HL-60 (cell line): Measurements from ENCODE around the gene CDH2.

Experiments
- DNase-seq, 2 experiments: peaks; one replicate each; pipeline ENCODE4 v3.0.0-alpha.2; 2010 to 2020; ENCODE audit warnings: low read depth in 1 of 2, low spot score in 1 of 2
- H3K27ac ChIP-seq: fragments of 250-450 bp; sonication (Bioruptor Pico); replicated peaks from 2 replicates; pipeline ENCODE4 v1.5.1; 2020; ENCODE audit warnings: mild to moderate bottlenecking, moderate library complexity
- H3K27me3 ChIP-seq: fragments of 250-450 bp; sonication (Bioruptor Pico); 2 replicates; pipeline ENCODE4 v1.5.1; 2021; ENCODE audit warnings: mild to moderate bottlenecking, moderate library complexity; ENCODE audit not compliant: insufficient read depth, poor library complexity, severe bottlenecking
- H3K4me3 ChIP-seq: replicated peaks from 2 replicates; pipeline ENCODE4 v1.5.1; 2011; ENCODE audit warnings: mild to moderate bottlenecking, control low read depth, low read length; ENCODE audit not compliant: insufficient read depth
- GABPA ChIP-seq: IDR thresholded peaks from 2 replicates; pipeline ENCODE4 v1.6.1; 2012; ENCODE audit warnings: low read depth
- POLR2AphosphoS5 ChIP-seq: IDR thresholded peaks from 2 replicates; pipeline ENCODE4 v1.6.1; 2012; ENCODE audit warnings: low read depth
- SPI1 ChIP-seq: IDR thresholded peaks from 2 replicates; pipeline ENCODE4 v1.6.1; 2012; ENCODE audit warnings: low read depth, mild to moderate bottlenecking, borderline replicate concordance
- TF ChIP-seq, protein P1 (sequence below): IDR thresholded peaks from one replicate; pipeline ENCODE4 v1.5.1; 2011; ENCODE audit warnings: low read length, control low read depth, inconsistent platforms; ENCODE audit not compliant: insufficient read depth
- TF ChIP-seq, protein P2 (sequence below): IDR thresholded peaks from 2 replicates; pipeline ENCODE4 v1.6.1; 2012; ENCODE audit warnings: low read depth; ENCODE audit not compliant: insufficient replicate concordance

CDH2 gene

DNA sequence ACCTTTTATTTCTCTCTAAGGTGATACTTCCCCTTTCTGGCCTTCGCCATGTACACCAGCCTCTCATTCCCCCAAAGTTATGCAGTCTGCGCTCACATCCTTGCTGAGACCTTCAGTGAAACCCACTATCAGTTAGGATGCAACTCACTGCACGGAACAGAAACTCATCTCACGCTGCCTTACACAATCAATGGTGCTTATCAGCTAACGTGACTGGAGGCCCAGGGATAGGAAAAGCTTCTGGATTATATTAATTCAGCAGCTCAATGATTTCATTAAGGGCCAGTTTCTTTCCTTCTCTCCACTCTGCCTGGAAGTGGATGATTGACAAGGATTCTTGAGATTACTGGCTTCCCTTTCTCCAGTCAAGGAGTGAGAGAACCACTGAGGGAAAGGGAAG is 44.8 kb downstream of the CDH2 start:
- Histone ChIP-seq H3K27ac (no peak overlapping the region), H3K27me3 (no peaks in the 10 kb centered on the region), H3K4me3 (no peak overlapping the region)
- TF ChIP-seq GABPA (no peak), SPI1 (no peak), POLR2AphosphoS5 (no peak)
- TF ChIP-seq, protein P1, sequence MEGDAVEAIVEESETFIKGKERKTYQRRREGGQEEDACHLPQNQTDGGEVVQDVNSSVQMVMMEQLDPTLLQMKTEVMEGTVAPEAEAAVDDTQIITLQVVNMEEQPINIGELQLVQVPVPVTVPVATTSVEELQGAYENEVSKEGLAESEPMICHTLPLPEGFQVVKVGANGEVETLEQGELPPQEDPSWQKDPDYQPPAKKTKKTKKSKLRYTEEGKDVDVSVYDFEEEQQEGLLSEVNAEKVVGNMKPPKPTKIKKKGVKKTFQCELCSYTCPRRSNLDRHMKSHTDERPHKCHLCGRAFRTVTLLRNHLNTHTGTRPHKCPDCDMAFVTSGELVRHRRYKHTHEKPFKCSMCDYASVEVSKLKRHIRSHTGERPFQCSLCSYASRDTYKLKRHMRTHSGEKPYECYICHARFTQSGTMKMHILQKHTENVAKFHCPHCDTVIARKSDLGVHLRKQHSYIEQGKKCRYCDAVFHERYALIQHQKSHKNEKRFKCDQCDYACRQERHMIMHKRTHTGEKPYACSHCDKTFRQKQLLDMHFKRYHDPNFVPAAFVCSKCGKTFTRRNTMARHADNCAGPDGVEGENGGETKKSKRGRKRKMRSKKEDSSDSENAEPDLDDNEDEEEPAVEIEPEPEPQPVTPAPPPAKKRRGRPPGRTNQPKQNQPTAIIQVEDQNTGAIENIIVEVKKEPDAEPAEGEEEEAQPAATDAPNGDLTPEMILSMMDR: no peak
- TF ChIP-seq, protein P2, sequence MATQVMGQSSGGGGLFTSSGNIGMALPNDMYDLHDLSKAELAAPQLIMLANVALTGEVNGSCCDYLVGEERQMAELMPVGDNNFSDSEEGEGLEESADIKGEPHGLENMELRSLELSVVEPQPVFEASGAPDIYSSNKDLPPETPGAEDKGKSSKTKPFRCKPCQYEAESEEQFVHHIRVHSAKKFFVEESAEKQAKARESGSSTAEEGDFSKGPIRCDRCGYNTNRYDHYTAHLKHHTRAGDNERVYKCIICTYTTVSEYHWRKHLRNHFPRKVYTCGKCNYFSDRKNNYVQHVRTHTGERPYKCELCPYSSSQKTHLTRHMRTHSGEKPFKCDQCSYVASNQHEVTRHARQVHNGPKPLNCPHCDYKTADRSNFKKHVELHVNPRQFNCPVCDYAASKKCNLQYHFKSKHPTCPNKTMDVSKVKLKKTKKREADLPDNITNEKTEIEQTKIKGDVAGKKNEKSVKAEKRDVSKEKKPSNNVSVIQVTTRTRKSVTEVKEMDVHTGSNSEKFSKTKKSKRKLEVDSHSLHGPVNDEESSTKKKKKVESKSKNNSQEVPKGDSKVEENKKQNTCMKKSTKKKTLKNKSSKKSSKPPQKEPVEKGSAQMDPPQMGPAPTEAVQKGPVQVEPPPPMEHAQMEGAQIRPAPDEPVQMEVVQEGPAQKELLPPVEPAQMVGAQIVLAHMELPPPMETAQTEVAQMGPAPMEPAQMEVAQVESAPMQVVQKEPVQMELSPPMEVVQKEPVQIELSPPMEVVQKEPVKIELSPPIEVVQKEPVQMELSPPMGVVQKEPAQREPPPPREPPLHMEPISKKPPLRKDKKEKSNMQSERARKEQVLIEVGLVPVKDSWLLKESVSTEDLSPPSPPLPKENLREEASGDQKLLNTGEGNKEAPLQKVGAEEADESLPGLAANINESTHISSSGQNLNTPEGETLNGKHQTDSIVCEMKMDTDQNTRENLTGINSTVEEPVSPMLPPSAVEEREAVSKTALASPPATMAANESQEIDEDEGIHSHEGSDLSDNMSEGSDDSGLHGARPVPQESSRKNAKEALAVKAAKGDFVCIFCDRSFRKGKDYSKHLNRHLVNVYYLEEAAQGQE: no peak
- no peak for DNase-seq

DNA sequence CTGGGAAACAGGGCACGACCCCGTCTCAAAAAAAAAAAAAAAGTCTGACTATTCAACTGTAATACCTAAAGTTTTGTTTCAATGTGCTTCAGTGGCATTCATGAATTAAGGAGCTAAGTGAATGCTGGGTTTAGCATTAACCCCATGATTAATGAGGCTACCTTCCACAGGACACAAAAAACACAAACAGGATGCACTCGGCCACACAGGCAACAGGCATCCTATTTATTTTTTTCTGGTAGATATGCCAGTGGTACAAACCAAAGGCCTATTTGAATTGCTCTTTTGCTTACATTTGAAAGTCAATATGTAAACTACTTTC is 48.3 kb downstream of the CDH2 start:
- no peak for DNase-seq
- TF ChIP-seq SPI1: no peak
- TF ChIP-seq GABPA: no peak
- TF ChIP-seq, protein P2: no peak
- no peak for TF ChIP-seq POLR2AphosphoS5
- TF ChIP-seq, protein P1: no peak
- Histone ChIP-seq H3K4me3 (no peak overlapping the region), H3K27ac (no peak overlapping the region), H3K27me3 (no peaks in the 10 kb centered on the region)

DNA sequence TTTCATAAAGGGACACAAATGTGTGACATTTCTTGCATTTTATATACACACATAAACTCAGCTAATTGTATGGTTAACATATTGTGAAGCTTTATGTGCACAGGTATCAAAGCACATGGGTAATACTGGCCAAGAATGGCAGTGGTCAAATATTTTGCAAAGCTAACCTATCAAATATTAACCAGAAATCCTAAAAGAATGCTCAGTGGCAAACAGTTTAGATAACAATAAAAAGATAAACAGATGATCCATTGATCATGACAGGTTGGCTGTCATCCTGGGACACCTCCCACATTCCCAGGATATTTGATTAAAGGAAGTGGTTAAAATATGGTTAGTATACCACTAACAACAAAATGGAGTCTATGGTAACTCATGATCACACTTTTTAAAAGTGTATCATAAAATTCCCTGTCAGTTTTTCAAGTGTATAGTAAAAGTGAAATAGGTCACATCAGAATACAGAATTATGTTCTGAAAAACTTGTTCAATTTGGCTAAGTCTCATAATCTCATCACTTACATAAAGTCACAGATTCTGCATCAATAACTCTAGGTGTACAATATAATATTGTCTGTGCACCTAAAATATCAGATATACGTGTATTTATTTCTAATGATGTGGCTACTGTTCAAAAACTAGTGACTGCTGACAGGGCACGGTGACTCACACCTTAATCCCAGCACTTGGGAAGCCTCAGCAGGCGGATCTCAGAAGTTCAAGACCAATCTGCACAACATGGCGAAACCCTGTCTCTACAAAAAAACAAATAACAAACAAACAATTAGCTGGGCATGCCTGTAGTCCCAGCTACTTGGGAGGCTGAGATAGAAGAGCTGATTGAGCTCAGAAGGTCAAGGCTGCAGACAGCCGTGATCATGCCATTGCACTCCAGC is 48.9 kb downstream of the CDH2 start:
- TF ChIP-seq GABPA (no peak), SPI1 (no peak), POLR2AphosphoS5 (no peak)
- TF ChIP-seq, protein P2: no peak
- TF ChIP-seq, protein P1: no peak
- Histone ChIP-seq H3K27ac (no peak overlapping the region), H3K27me3 (no peaks in the 10 kb centered on the region), H3K4me3 (no peak overlapping the region)
- DNase-seq: no peak
